OCI-LY3 (cell line): Measurements from ENCODE around the gene GIPC2.

ENCODE experiments used
- CTCF ChIP-seq: fragments of 200-600, 300-600 bp; sonication (generic); IDR thresholded peaks from 2 replicates; pipeline ENCODE4 v1.5.1; 2014; ENCODE audit warnings: antibody characterized with exemption, low read length, low read depth
- EZH2phosphoT487 ChIP-seq: fragments of 200-600 bp; shearing (Covaris generic); IDR thresholded peaks from 2 replicates; pipeline ENCODE4 v1.6.1; 2018; ENCODE audit warnings: antibody characterized with exemption, mixed run types, low read depth

- no peak for TF ChIP-seq CTCF
- TF ChIP-seq EZH2phosphoT487: no peak
These were observed 3.6 kb downstream of the GIPC2 start for GRCh38 chr1:78049396-78049795.
